ENCODE data around the gene CEACAM20. TPM values are rescaled to one million over a fixed set of nuclear protein-coding genes. Genes with fewer than 3 reads are reported as not detected.

CEACAM20 gene
- not detected in 2 replicates for total RNA-seq (ENCODE audit: low replicate concordance)

GRCh38 chr19:44529536-44529935 lies at the start of gene CEACAM20:
Gene CEACAM20, minus strand, starts transcription at chr19:44529675. Its CDS starts 166 bp downstream, at chr19:44529509.
- no peak for DNase-seq (ENCODE audit: low spot score)
- Mint-ChIP-seq H3K9me3 (no peaks in the 10 kb centered on the region), H3K27me3 (ENCODE audit: insufficient read depth, low read depth) (peaks cover under 1% of the 10 kb centered on the region), H3K27ac (no peak within 1 kb of the TSS), H3K36me3 (no peaks in the 10 kb centered on the region), H3K4me3 (no peak within 1 kb of the TSS), H3K4me1 (no peaks in the 10 kb centered on the region)
- Histone ChIP-seq H3K36me3 (no peaks in the 10 kb centered on the region), H3K79me2 (ENCODE audit: low read depth) (no peaks in the 10 kb centered on the region), H3K9ac (no peak within 1 kb of the TSS), H2AFZ (replicated peaks) (no peak within 1 kb of the TSS), H3K27ac (no peak within 1 kb of the TSS), H3K27me3 (no peaks in the 10 kb centered on the region), H3K4me2 (no peak within 1 kb of the TSS), H4K20me1 (ENCODE audit: low read depth) (no peaks in the 10 kb centered on the region), H3K9me3 (ENCODE audit: low read depth) (no peaks in the 10 kb centered on the region), H3K4me1 (no peaks in the 10 kb centered on the region), H3F3A (ENCODE audit: low read depth) (no peaks in the 10 kb centered on the region), H3K4me3 (no peak within 1 kb of the TSS)
- TF ChIP-seq EZH2 (IDR thresholded peaks at IDR 0.05) (no peak), EZH2phosphoT487 (IDR thresholded peaks at IDR 0.05) (no peak), CTCF (IDR thresholded peaks at IDR 0.05) (no peak)

- H3K36me3 ChIP-seq = no peaks in the 10 kb centered on the region
- no peak overlapping the region for H2AFZ ChIP-seq (replicated peaks)
- peaks cover 5% of the 10 kb centered on the region for H3K27me3 Mint-ChIP-seq (ENCODE audit: insufficient read depth, low read depth)
- H3K79me2 ChIP-seq (ENCODE audit: low read depth) = no peaks in the 10 kb centered on the region
- H3K27me3 ChIP-seq = no peaks in the 10 kb centered on the region
- peaks cover 3% of the 10 kb centered on the region for H3K9me3 Mint-ChIP-seq
- TF ChIP-seq CTCF (IDR thresholded peaks at IDR 0.05) (no peak), EZH2 (IDR thresholded peaks at IDR 0.05) (no peak), EZH2phosphoT487 (IDR thresholded peaks at IDR 0.05) (no peak)
- no peaks in the 10 kb centered on the region for H3K9me3 ChIP-seq (ENCODE audit: low read depth)
- H3K4me3 ChIP-seq = no peak overlapping the region
- H4K20me1 ChIP-seq (ENCODE audit: low read depth) = no peaks in the 10 kb centered on the region
- DNase-seq (ENCODE audit: low spot score) = no peak
- H3K4me2 ChIP-seq = no peak overlapping the region
- H3K4me1 Mint-ChIP-seq = peaks cover 23% of the 10 kb centered on the region
- H3K36me3 Mint-ChIP-seq = no peaks in the 10 kb centered on the region
- H3K27ac ChIP-seq = no peak overlapping the region
- H3K9ac ChIP-seq = no peak overlapping the region
- no peak overlapping the region for H3K27ac Mint-ChIP-seq
- no peaks in the 10 kb centered on the region for H3K4me1 ChIP-seq
- H3F3A ChIP-seq (ENCODE audit: low read depth) = no peaks in the 10 kb centered on the region
- no peak overlapping the region for H3K4me3 Mint-ChIP-seq
Observed at GRCh38 chr19:44577566-44577874, 48.0 kb upstream of the CEACAM20 start.

- no peaks in the 10 kb centered on the region for H3K9me3 ChIP-seq (ENCODE audit: low read depth)
- H3K4me3 Mint-ChIP-seq = no peak overlapping the region
- H3K27ac ChIP-seq = no peak overlapping the region
- DNase-seq (ENCODE audit: low spot score) = peak; percentile 58
- H4K20me1 ChIP-seq (ENCODE audit: low read depth) = no peaks in the 10 kb centered on the region
- H3F3A ChIP-seq (ENCODE audit: low read depth) = no peaks in the 10 kb centered on the region
- no peak overlapping the region for H3K4me2 ChIP-seq
- no peak overlapping the region for H3K4me3 ChIP-seq
- no peak overlapping the region for H2AFZ ChIP-seq (replicated peaks)
- peaks cover 23% of the 10 kb centered on the region for H3K4me1 Mint-ChIP-seq
- H3K9me3 Mint-ChIP-seq = peaks cover 3% of the 10 kb centered on the region
- H3K27me3 Mint-ChIP-seq (ENCODE audit: insufficient read depth, low read depth) = peaks cover 5% of the 10 kb centered on the region
- H3K36me3 Mint-ChIP-seq = no peaks in the 10 kb centered on the region
- H3K79me2 ChIP-seq (ENCODE audit: low read depth) = no peaks in the 10 kb centered on the region
- H3K9ac ChIP-seq = no peak overlapping the region
- H3K36me3 ChIP-seq = no peaks in the 10 kb centered on the region
- no peak overlapping the region for H3K27ac Mint-ChIP-seq
- H3K4me1 ChIP-seq = no peaks in the 10 kb centered on the region
- no peaks in the 10 kb centered on the region for H3K27me3 ChIP-seq
- TF ChIP-seq EZH2 (IDR thresholded peaks at IDR 0.05) (no peak), CTCF (IDR thresholded peaks at IDR 0.05) (peak; percentile 63)
Observed at GRCh38 chr19:44576843-44577565, 47.5 kb upstream of the CEACAM20 start.
